Measurements from ENCODE around the gene AUTS2.

AUTS2 gene

DNA sequence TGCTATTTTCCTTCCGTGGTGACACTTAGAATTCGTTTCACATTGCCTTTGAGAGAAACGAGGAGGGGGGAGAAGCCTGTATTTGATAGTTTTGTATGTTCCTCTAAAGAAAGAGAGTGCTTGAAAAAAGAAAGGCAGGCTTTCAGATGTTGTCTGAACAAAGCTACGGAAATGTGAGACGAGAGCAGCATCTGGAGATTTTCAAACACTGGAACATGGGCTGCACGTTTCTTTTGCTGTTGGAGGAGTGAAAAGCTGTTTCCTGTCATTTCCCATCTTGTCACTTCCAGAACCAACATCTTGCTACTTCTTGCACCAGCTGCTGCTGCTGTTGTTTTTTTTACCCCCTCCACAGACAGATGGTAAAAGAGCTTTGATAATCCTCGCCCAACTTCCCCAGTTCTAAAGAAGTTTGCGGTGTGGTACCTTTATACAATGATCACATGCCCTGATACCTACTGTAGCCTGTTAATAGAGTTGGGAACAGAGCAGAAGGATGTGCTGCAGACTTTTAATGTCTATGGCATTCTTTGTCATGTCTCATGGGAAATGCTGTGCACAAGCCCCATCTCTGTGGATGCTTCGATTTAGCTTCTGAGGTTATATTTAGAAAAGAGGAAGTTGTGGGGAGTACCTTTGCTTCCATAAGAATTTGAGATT lies 408.1 kb downstream of the AUTS2 start:
- TF ChIP-seq, protein P1, sequence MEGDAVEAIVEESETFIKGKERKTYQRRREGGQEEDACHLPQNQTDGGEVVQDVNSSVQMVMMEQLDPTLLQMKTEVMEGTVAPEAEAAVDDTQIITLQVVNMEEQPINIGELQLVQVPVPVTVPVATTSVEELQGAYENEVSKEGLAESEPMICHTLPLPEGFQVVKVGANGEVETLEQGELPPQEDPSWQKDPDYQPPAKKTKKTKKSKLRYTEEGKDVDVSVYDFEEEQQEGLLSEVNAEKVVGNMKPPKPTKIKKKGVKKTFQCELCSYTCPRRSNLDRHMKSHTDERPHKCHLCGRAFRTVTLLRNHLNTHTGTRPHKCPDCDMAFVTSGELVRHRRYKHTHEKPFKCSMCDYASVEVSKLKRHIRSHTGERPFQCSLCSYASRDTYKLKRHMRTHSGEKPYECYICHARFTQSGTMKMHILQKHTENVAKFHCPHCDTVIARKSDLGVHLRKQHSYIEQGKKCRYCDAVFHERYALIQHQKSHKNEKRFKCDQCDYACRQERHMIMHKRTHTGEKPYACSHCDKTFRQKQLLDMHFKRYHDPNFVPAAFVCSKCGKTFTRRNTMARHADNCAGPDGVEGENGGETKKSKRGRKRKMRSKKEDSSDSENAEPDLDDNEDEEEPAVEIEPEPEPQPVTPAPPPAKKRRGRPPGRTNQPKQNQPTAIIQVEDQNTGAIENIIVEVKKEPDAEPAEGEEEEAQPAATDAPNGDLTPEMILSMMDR (IDR thresholded peaks at IDR 0.05; ENCODE audit: insufficient read depth, low read length, poor library complexity, severe bottlenecking), result no peak
- TF ChIP-seq EZH2phosphoT487 (conservative IDR thresholded peaks at IDR 0.05; ENCODE audit: low read length), result no peak
- peak overlapping the region; percentile 1 for H3K4me2 ChIP-seq (ENCODE audit: low read depth, low read length, poor library complexity, severe bottlenecking)
- no peaks in the 10 kb centered on the region for H3K9me2 ChIP-seq (replicated peaks; ENCODE audit: insufficient read depth, low read length)
- H3K27ac ChIP-seq (ENCODE audit: low read depth, low read length), result no peak overlapping the region
- H3F3A ChIP-seq (ENCODE audit: insufficient read depth), result peaks cover 22% of the 10 kb centered on the region
- no peaks in the 10 kb centered on the region for H3K27me3 ChIP-seq (ENCODE audit: low read length)
- no peak overlapping the region for H3K4me3 ChIP-seq (ENCODE audit: insufficient read depth, low read length, poor library complexity, severe bottlenecking)
- H2AFZ ChIP-seq (ENCODE audit: low read depth, low read length, severe bottlenecking), result no peak overlapping the region
- no peaks in the 10 kb centered on the region for H3K9me3 ChIP-seq (ENCODE audit: insufficient read depth, low read length)
- no peaks in the 10 kb centered on the region for H3K79me2 ChIP-seq (ENCODE audit: insufficient read depth, low read length)
- no peaks in the 10 kb centered on the region for H3K36me3 ChIP-seq (ENCODE audit: low read length)
- H4K20me1 ChIP-seq (ENCODE audit: low read depth, low read length), result peaks cover 7% of the 10 kb centered on the region
- no peak overlapping the region for H3K9ac ChIP-seq (ENCODE audit: low read length)

DNA sequence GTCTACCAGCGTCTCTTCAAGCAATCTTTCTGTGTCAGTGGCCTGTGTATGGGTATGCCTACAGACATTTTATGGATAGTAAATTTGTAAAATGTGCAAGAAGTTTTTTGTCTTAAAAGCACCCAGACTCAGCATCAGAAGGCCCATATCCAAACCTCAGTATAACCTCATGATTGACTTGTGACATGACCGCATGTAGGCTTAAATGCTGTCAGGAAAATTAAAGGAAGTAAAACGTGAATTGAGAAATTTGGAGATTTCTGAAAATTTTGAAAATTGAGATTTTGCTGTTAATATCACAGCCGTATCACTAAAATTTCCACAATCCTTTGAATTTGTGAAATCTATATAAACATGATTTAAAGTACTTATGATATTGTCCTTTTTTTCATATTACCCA lies 410.2 kb downstream of the AUTS2 start:
- TF ChIP-seq EZH2phosphoT487 (conservative IDR thresholded peaks at IDR 0.05; ENCODE audit: low read length), result no peak
- TF ChIP-seq, protein P1 (IDR thresholded peaks at IDR 0.05; ENCODE audit: insufficient read depth, low read length, poor library complexity, severe bottlenecking), result no peak
- H3K4me3 ChIP-seq (ENCODE audit: insufficient read depth, low read length, poor library complexity, severe bottlenecking), result no peak overlapping the region
- no peak overlapping the region for H2AFZ ChIP-seq (ENCODE audit: low read depth, low read length, severe bottlenecking)
- H3K27me3 ChIP-seq (ENCODE audit: low read length), result no peaks in the 10 kb centered on the region
- H3K36me3 ChIP-seq (ENCODE audit: low read length), result no peaks in the 10 kb centered on the region
- peaks cover 7% of the 10 kb centered on the region for H4K20me1 ChIP-seq (ENCODE audit: low read depth, low read length)
- no peaks in the 10 kb centered on the region for H3K79me2 ChIP-seq (ENCODE audit: insufficient read depth, low read length)
- no peaks in the 10 kb centered on the region for H3K9me3 ChIP-seq (ENCODE audit: insufficient read depth, low read length)
- H3K9ac ChIP-seq (ENCODE audit: low read length), result no peak overlapping the region
- H3K9me2 ChIP-seq (replicated peaks; ENCODE audit: insufficient read depth, low read length), result no peaks in the 10 kb centered on the region
- H3F3A ChIP-seq (ENCODE audit: insufficient read depth), result peaks cover 12% of the 10 kb centered on the region; the same call in 1 of the 2 replicates
- H3K4me2 ChIP-seq (ENCODE audit: low read depth, low read length, poor library complexity, severe bottlenecking), result no peak overlapping the region
- H3K27ac ChIP-seq (ENCODE audit: low read depth, low read length), result no peak overlapping the region

GRCh38 chr7:70014472-70015177 lies 416.4 kb downstream of the AUTS2 start:
- H2AFZ ChIP-seq (ENCODE audit: low read depth, low read length, severe bottlenecking), result no peak overlapping the region
- H4K20me1 ChIP-seq (ENCODE audit: low read depth, low read length), result 0 out of 2 replicates have a peak, but pooled peaks cover 2% of the 10 kb centered on the region
- H3K9ac ChIP-seq (ENCODE audit: low read length), result no peak overlapping the region
- H3K27ac ChIP-seq (ENCODE audit: low read depth, low read length), result no peak overlapping the region
- no peaks in the 10 kb centered on the region for H3K27me3 ChIP-seq (ENCODE audit: low read length)
- no peaks in the 10 kb centered on the region for H3K9me2 ChIP-seq (replicated peaks; ENCODE audit: insufficient read depth, low read length)
- TF ChIP-seq EZH2phosphoT487 (conservative IDR thresholded peaks at IDR 0.05; ENCODE audit: low read length), result no peak
- TF ChIP-seq, protein P1 (IDR thresholded peaks at IDR 0.05; ENCODE audit: insufficient read depth, low read length, poor library complexity, severe bottlenecking), result no peak
- H3K4me3 ChIP-seq (ENCODE audit: insufficient read depth, low read length, poor library complexity, severe bottlenecking), result no peak overlapping the region
- no peaks in the 10 kb centered on the region for H3K79me2 ChIP-seq (ENCODE audit: insufficient read depth, low read length)
- no peaks in the 10 kb centered on the region for H3K36me3 ChIP-seq (ENCODE audit: low read length)
- H3K4me2 ChIP-seq (ENCODE audit: low read depth, low read length, poor library complexity, severe bottlenecking), result no peak overlapping the region
- no peaks in the 10 kb centered on the region for H3K9me3 ChIP-seq (ENCODE audit: insufficient read depth, low read length)
- no peaks in the 10 kb centered on the region for H3F3A ChIP-seq (ENCODE audit: insufficient read depth)

Measured in SU-DHL-6 (cell line).